NK-92 (cell line): Measurements from ENCODE around the gene GIGYF2.
"Not testable (repeated sequence)": the region's sequence is repeated elsewhere in the genome, so short reads cannot be mapped to it uniquely, and the experiment has no call there.

Source experiments
- DNase-seq: peaks from one replicate; lab custom pipeline; 2025; ENCODE audit not compliant: unreplicated experiment; lab: John Stamatoyannopoulos, UW

GIGYF2 gene

DNA sequence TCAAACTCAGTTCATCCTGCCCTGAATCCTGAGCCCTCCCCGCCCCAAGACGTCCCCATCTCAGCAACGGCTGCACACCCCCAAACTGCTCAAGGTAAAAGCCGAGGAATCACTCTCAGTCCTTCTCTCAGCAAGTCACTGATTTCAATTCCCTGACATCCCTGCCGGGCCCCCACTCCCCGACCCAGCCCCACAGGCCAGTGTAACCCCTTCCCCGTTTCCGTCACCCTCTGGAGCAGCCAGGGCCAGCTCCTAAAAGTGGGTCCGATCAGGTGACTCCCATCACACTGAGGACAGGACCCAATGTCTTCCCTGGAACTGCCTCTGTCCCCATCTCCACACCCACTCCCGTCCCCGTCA, 193.4 kb downstream of the GIGYF2 start:
- no peak for DNase-seq

- DNase-seq, result no peak
Observed at GRCh38 chr2:232890896-232891601, 193.9 kb downstream of the GIGYF2 start.

DNA sequence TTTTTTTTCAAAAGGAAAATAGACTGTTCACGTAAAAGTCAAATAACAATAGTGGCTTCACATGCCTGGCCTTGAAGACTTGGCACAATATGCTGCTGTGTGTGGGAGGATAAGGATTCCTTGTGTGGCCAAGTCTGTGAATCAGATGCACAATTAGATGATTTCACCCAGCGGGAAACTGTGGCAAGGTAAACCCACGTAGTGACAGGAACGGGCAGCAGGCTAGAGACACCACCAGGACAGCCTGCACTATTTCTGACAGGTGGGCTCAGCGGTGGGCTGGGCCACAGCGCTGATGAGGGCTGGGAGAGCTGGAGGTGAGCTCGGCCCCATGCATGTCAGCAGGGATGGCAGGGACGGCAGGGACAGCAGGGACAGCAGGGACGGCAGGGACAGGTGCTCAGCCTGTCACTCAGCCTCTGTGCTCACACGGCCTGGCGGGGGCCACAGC, 194.5 kb downstream of the GIGYF2 start:
- DNase-seq, result no peak

- no peak for DNase-seq
Observed at GRCh38 chr2:232892221-232892620, 195.1 kb downstream of the GIGYF2 start.

DNA sequence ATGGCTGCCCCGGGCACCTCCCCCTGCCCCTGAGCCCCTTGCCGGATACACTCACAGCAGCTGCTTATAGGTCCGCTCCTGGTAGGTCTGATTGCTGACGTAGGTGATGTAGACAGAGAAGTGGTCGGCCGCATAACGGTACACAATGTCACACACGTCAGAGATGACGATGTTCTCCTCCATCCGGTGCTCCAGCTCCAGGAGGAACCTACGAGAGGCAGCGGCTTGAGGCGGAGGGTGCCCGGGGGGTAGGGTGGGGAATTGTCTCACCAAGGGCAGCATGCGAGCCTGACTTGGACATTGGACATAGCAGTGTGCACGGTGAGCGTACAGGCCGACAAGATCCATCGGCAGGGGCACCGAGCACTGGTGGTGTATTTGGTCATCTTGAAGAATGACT, 195.7 kb downstream of the GIGYF2 start:
- DNase-seq, result no peak

GRCh38 chr2:232893834-232894233, 196.7 kb downstream of the GIGYF2 start:
- no peak for DNase-seq

DNA sequence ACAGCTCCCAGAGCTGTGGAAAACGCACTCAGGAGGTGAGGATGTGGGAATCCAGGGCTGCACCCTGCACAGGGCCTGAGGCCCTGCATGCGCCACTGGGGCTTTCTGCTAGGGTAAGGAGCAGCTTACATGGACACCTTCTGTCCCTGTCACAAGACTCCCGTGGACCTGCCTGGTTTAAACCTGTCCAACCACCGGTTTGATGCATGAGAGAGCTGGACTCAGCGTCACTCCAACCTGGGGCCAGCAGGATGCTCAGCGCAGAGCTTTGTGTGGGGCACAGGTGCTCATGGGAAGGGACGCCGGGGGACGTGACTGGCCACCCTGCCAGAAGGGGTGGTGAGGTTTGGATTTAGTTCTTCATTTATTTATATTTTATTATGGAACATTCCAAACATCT, 197.1 kb downstream of the GIGYF2 start:
- DNase-seq, result no peak

DNA sequence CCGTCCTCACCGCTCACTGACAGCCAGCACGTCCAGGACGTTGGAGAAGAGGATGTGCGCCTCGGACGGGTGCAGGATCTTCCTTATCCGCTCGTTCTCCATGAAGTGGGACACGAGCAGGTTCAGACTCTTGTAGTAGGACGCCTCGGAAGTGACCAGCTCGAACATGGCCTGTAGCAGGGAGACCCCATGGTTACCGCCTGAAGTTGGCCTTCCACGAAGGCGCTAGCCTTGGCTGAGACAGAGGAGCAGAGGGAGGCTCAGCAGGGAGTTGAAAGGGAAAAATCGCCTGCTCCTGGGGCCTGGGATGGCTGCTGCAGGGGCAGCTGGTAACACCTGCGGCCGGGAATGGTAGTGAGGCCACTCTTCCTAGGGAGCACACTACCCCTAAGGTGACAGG, 197.6 kb downstream of the GIGYF2 start:
- DNase-seq, result no peak

GRCh38 chr2:232896111-232896510, 199.0 kb downstream of the GIGYF2 start:
- no peak for DNase-seq

DNA sequence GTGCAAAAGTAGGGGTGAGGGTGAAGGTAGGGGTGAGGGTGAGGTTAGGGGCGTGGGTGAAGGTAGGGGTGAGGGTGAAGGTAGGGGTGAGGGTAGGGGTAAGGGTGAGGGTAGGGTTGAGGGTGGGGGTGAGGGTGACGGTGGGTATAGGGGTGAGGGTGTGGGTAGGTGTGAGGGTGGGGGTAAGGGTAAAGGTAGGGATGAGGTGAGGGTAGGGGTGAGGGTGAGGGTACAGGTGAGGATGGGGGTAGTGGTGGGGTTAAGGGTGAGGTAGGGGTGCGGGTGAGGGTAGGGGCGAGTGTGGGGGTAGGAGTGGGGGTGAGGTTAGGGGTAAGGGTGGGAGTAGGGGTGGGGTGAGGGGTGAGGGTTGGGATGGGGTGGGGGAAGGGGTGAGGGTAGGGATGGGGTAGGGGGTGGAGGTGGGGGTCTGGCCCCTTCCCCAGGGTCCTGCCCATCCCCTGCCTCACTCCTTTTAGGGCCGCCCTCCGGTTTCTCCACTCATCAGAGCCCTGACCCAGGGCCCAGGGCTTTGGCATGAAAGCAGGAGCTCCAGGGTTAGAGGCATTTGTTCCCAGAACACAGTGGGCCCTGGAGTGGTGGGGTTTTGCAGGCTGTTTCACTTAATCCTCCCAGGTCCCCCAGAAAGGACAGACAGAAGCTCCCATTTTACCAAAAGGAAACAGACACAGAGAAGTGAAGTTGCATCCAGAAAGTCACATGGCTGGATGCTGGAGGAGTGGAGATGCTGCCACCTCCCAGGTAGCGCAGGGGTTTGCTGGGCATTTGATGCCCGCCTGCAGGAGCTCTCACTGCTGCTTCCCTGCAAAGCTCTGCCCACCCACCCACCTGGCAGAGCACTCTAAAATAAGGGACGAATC, 199.8 kb downstream of the GIGYF2 start:
- DNase-seq, result no peak

DNA sequence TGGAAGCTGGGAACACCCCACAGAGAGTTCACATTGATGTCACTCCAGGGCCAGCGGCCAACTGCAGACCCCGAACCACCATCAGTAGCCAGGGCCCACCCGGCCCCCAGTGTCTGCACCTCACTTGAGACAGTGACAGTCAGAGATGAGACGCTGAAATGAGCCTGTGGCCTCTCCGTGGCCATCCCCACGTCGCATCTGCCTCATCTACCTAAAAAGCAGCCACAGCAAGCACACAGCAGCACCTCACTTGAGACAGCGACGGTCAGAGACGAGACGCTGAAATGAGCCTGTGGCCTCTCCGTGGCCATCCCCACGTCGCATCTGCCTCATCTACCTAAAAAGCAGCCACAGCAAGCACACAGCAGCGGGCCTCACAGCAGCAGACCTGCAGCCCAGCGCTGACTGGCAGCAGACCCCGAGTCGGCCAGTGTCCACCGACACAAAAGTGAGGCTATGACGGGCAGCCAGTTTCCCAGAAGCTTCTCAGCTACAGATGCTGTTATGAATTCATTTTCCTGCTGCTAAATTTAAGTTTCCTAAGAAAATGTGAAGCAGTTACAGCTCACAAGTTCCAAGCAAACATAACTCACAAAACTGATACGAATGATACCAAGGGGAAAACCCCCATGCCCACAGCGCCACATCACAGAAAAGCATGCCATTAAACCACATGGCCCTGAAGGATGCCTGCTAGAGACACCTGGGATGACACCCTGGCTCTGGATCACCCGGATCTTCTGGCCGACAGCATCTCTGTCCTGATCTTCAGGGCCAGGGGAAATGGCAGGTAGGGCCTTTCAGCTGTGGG, 200.7 kb downstream of the GIGYF2 start:
- no peak for DNase-seq

DNA sequence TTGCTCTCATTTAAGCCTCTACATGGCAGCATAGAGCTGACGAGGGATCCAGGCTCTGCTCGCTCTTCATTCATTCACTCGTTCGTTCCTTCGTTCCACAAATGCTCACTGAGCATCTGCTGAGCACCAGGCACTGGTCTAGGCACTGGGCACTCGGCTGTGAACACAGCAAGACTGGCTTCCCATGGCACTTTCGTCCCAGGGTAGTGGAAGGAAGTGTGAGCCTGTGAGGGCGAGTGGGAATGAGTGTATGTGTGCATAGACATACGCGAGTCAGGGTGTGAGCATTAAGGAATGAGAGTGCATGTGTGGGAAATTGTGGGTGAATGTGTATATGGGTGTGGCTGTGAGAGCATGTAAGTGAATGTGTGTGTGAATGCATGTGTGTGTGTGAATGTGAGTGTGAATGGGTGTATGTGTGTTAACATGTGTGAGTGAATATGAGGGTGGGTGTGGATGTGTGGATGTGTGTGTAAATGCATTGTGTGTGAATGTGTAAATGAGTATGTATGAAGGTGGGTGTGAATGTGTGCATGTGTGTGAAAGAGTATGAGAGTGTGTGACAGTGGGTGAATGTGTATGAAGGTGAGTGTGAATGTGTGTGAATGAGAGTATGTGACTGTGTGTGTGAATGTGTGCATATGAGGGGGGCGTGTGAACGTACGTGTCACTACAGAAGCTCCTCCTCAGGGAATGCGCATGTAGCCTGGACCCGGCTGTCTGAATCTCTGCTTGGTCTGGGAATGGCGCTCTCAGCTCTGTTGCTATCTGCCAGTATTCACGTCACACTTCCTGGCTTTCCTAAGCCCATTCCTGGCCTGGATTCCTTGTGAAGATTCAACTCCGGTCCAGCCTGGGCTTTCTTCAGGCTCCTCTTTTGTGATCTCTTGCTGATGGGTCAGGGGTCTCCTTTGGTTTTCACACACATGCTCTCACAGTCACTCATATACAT, 201.7 kb downstream of the GIGYF2 start:
- no peak for DNase-seq

GRCh38 chr2:232900811-232901735, 203.9 kb downstream of the GIGYF2 start:
- no peak for DNase-seq

DNA sequence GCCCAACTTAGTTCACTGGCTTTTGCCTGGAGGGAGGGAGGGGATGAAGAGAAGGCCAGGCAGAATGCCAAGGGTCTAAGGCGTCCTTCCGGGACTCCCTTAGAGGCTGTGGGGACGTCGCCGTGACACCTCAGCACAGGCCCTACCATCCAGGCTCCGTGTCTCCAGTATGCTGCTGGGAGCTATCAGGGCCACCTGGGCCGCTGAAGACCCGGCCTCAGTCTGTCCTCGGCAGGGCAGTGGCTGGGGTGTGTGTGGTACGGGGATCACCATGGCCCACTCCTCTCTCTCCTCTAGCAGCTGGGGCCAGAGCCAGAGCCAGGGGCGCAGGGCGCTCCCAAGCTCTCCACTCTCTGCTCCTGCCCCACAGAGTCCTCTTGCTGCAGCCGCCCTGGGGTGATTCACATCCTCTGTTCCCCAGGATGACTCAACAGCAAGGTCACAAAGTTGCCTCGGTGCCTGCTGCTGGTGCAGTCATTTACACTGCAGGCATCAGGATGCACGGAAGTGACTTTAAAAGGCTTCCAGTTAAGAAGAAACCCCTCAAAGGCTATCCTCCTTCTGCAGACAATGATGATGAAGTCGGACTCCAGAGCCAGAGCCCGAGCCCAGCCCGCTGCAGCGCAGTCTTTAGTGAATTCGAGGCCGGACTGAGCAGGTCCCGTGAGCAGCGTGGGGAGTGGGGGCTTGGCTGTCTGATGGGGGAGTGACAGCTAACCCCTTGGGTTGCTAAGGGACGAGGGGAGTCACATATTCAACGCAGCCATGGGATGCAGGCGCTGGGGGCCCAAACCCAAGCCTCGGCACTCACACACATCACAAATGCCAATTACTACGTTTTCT, 204.8 kb downstream of the GIGYF2 start:
- DNase-seq, result no peak

GRCh38 chr2:232903989-232904388, 206.9 kb downstream of the GIGYF2 start:
- DNase-seq, result no peak

DNA sequence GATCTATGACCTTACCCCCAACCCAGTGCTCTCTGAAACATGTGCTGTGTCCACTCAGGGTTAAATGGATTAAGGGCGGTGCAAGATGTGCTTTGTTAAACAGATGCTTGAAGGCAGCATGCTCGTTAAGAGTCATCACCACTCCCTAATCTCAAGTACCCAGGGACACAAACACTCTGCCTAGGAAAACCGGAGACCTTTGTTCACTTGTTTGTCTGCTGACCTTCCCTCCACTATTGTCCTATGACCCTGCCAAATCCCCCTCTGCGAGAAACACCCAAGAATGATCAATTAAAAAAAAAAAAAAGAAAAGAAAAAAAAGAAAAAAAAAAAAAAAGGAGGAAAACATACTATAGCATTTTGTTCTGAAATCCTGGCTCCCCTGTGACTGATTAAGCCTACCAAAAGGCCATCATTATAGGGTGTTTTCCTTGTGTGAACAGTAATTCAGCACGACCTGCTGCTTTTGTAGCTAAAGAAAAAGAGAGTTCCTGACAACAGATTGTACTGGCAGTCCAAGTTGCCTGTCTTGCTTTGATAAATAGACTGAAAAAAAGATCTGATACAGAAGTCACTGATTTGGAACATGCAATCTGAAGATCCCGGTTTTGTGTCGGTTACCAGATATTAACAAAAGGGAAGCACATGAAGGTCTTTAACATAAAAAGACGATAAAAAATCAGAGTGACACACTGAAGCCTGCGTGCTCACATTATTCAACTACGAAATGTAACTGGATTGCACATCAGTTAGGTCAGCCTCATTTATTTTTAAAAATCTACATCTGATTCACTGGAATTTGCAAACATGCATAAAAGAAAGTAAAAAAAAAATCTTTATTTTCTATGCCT, 210.0 kb downstream of the GIGYF2 start:
- not testable (repeated sequence) for DNase-seq

GRCh38 chr2:232907718-232908085, 210.6 kb downstream of the GIGYF2 start:
- DNase-seq, result not testable (repeated sequence)

DNA sequence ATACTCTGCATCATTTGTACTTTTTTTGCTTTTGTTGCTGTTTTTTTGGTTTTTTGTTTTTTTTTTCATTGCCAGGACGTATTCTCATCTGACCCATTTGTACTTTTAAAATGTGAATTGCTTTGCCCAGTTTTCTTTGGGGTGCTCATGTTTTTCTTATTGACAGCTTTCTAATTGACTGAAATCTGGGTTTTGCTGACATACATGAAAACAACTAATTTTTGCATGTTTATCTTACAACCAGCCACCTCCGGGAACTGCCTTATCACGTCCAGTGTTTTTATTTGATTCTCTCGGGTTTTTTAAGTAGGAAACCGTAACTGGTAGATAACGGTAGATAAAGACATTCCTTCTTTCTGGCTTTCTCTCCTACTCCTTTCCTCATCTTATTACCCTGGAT, 211.6 kb downstream of the GIGYF2 start:
- no peak for DNase-seq
